H1 (cell line): ENCODE data around the gene CCNG2. TPM values are rescaled to one million over a fixed set of nuclear protein-coding genes. Genes with fewer than 3 reads are reported as not detected.

Source experiments
- GTF2F1 ChIP-seq: IDR thresholded peaks from 2 replicates; pipeline ENCODE4 v1.6.1; 2012; ENCODE audit warnings: low read depth, low read length, improper control_type of control experiment, borderline replicate concordance
- HDAC6 ChIP-seq: IDR thresholded peaks from one replicate; pipeline ENCODE4 v1.7.1; 2012; ENCODE audit warnings: low read depth, mild to moderate bottlenecking, inconsistent platforms, low read length, moderate library complexity
- polyA plus RNA-seq, 7 experiments: library from polyadenylated mRNA; depleted of rRNA in 3 of 7; stranded (reverse) in 5 of 7; unstranded in 2 of 7; fragments of >200 nt in 5 of 7; fragments of 200-250 nt in 2 of 7; gene quantifications; 1 replicate in 5 of 7; 2 replicates in 1 of 7; 4 replicates in 1 of 7; pipeline versions ENCODE4 v1.2.1 to v1.2.3, GENCODE V29; 2011 to 2013; ENCODE audit warnings: missing spikeins in 2 of 7, mixed read lengths in 2 of 7
- total RNA-seq: library from RNA; stranded (reverse); fragmentation: NEBNext Ultra II Directional; extraction: Animal tissue kit (Norgen Biotek cat#: 25700); gene quantifications from 2 replicates; pipeline ENCODE4 v1.2.1, GENCODE V29; 2021

Gene CCNG2
- total and polyA plus RNA-seq, 2 of the 8 experiments (the other 6 are each of a cell fraction or from before 2014, with no cell fraction given) = 3.5 to 13.9 TPM

- TF ChIP-seq HDAC6 (no peak), GTF2F1 (no peak)
Measured at GRCh38 chr4:77167866-77168265, 10.9 kb downstream of the CCNG2 start (continued).
